HG03064 (cell line): Measurements from ENCODE around the gene DLG2.

Experiments used
- ATAC-seq: cut with Tn5 transposase; IDR thresholded peaks from one replicate; pipeline ENCODE4 v1.9.1; 2021; ENCODE audit warnings: low read depth; ENCODE audit not compliant: unreplicated experiment

DLG2 gene

DNA sequence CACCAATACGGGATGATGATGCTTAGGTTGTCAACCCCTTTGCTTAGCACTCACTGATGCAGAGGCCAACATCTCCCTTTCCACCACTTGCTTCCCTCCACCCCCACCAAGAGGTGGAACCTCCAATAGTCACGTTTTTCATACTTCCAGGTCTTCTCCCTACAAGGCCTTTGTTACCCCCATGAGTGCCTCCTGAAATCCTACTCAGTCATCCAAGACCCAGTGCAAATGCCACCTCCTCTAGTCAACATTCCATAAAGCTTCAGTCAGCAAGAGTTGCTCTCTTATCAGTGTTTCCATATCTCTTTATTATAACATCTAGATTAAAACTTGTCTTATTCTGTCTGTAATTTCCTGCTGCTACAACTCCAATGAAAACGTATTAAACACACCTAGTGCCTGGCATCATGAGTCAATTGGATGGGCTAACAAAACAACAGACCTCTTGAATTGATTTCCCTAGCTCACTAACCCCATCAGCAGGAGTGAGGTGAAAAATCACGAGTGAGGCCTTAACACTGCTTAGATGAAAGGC is 1970.3 kb downstream of the DLG2 start:
- no peak for ATAC-seq

DNA sequence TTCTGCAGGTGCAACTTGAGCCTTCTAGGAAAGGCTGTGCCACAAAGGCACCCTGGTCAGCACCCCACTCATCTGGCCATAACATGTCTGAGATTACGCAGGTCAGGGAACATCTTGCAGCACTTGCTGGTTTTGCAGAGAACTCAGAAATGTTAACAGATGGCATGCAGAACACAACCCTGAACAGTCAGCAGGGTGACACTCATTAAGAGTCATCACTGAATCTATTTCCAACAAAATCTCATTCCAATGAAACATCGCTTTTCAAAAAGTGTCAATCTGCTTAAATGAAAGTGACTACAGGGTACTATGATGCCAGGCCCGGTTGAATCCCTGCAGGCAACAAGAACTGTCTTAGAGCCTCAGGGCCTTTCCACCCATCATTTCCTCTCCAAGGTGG is 1971.2 kb downstream of the DLG2 start:
- no peak for ATAC-seq

DNA sequence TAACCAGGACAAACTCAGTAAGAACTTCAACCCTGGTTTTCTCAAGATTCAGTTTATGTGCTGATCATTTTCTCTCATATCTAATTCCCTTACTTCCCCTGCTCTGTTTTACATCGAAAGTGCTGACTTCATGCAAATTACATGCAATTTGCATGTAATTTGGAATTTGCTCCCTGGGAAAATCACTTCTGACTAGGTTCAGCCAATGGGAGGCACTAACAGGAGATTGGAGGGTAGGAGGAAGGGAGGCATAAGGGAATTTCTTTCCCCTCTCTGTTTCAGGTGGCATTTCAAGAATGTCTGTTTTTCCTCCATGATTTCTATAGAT is 1977.7 kb downstream of the DLG2 start:
- no peak for ATAC-seq

DNA sequence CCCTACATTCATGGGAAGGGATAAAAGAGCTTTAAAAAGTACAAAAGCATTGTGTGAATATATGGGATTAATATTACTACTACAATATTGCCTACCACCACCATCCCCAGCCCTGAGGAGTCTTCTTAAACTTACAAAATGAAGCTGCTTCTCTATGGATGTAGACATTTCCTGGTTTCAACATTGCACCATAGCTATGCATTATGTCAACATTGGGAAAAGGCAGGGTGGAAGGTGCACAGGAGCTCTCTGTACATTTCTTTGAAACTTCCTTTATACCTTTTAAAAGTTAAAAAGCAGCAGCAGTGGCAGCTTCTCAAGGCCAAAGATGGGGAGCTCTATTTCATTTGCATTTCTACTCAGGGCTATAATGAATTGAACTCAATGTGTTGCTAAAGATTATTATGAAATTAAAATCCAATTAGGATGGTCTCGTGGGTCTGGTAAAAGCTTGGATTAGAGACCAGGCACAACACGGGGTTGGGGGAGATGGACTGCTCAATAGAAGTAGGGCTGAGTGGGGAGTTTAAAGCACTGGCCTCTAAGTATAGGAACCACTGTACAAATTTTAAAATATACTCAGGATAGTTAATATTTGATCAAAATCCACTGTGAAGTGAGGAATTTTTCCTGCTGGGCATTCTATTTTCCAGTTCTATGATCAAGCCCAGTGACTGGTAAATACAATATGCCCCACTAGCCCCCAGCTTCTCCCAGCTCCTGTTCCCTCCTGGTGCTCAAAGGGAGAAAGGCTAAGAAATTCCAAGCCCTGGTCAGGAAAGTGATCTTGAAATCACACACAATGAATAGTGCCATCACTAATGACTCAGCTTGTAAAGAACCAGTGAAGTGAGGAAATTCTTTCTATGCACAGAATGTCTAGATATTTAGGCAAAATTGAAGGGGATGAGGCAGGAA is 1978.3 kb downstream of the DLG2 start:
- no peak for ATAC-seq

DNA sequence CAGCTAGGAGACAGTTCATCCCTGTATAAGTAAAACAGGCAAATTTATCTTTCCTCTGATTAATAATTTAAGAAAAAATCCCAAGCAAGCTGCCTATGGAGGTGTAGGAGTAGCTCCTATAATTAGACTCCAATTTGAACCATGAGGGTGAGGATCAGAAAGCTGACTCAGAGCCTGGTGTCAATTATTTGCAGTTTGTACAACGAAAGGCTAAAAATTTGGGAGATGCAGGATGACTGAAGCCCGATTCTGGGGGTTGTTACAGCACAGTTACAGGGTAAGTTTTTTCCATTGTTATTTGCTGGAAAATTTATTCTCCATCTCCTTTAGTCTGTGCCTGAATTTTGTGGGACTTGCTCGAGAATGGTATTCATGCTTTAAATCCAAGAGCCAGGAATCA is 1981.6 kb downstream of the DLG2 start:
- ATAC-seq, result no peak

DNA sequence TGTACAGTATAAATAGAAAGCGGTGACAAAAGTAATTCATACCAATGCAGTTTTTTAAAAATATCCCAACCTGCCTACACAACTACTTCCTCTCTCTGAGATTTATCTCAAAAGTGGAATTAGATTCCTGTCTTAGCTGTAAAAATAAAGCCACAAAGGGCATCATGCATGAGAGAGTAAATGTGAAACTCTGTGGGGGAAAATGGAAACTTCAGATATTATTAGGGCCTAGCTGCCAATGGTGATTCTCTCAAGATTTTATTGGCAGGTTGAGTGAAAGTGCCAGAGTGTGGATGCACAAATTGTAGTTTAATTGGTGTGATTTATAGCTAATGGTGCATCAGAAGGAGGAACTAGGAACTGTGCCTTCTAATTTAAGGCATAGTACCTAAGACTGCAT is 1984.0 kb downstream of the DLG2 start:
- no peak for ATAC-seq

DNA sequence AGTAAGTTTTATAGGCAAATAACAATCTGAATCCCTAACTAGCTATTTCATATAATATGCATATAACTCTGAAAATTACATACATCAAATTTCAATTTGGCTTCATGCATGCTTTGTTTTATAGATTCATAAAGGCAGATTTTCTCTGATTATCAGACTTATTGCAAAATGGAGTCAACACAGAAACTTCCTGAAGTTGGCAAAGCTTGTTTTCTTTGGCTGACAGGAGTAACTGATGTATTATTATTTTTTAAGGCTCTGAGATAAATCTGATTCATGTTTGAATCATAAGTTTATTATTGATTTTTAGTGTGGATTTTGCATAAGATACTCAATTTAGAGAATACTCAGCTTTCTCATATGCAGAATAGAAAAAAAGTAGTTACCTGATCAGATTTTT is 1984.6 kb downstream of the DLG2 start:
- no peak for ATAC-seq

DNA sequence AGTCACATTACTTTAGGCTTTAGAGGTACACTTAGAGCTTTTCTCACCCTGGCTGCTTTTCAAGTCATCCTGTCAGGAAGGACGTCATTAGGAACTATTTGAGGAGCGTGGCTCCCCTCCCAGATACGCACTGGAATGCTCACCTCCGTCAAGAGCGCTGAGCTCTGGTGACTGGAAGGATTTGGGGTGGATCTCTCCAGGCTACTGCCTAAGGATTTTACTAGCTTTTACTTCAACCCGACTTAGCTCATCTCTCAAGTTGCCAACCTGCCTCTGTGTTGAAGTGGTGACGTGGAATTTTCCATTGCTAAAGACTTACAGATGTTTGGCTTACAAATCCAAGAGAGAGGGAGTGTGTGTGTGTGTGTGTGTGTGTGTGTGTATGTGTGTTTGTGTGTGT is 1985.6 kb downstream of the DLG2 start:
- ATAC-seq, result no peak

DNA sequence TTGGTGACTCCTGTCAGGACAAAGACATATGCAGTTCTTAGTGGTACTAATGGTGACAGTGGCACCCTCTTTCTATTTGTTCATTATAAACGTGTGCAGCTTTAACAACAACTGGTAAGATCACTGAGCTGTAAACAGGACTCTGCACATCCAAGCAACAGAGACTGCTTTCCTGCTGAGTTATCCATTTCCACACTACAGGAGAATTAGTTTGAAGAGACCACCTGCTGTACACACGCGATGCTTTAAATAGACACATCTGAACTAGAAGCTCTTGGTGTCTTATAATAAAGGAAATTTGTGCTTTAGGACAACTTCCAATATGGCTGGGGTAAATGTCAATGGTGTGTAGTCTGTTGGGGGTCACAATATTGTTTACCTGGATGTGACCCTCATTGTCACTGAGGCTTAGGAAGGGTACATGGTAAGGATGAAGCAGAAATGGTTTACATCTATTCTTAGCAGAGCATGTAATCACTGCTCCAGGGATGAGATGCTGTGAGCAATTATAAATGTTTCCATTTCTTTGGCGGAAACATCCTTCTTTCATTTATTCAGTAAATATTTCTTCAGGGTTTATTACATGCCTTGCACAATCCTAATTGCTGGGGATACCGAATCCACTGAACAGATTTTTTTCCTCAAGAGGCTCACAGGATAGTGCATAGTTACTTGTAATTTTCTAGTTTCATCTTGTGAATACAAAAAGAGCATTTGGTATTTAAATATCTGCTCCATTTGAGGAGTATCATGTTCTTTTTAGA is 1987.0 kb downstream of the DLG2 start:
- no peak for ATAC-seq

DNA sequence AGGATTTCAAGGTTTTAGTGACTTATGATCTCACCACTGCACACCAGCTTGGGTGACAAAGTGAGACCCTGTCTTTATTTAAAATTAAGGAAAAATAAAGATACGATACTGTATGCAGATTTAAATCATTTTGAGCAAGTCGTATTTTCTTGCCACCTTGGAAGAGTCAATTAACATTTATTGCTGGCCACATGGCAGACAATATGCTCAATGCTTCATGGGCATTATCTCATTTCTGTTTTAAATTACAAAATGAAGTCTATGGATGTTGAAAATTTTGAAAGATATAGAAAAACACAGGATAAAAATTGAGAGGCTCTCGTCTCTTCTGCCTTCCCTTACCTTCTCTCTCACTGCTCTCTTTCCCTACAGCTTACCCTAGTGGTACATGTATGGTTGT is 1992.0 kb downstream of the DLG2 start:
- no peak for ATAC-seq

DNA sequence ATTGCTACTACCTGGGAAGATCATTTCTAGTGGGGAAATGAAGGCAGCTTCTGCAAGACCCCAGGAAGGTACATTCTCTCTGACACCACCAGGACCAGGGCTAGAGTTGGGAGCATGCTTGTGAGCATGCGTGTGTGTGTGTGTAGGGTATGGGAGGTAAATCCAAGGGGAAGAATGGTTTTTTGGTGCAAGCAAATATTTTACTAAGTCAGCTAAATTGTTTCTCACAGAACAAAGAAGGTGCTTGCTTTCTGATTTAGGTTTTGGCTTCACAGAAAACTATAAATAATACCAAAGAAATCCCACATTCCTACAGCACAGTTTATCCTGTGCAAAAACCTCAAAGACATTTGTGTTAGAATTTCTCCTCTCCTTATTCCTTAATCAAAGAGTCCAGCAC is 1996.9 kb downstream of the DLG2 start:
- no peak for ATAC-seq

DNA sequence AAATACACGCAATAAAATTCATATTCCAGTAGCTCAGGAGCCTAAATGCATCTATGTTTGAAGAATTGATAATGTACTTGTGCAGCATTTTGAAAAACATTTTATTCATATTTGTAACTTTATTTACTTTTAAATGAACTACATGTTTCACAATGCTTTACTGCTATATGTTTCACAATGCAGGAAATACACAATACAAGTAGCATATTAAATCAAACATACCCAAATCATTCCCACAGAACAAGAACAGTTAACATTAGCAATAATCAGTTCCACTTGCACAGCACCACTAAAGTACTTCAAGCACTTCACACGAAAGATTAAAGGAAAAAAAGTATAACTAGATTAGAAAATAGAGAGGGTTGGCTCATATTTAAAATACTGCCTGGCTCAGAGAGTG is 1997.4 kb downstream of the DLG2 start:
- no peak for ATAC-seq

DNA sequence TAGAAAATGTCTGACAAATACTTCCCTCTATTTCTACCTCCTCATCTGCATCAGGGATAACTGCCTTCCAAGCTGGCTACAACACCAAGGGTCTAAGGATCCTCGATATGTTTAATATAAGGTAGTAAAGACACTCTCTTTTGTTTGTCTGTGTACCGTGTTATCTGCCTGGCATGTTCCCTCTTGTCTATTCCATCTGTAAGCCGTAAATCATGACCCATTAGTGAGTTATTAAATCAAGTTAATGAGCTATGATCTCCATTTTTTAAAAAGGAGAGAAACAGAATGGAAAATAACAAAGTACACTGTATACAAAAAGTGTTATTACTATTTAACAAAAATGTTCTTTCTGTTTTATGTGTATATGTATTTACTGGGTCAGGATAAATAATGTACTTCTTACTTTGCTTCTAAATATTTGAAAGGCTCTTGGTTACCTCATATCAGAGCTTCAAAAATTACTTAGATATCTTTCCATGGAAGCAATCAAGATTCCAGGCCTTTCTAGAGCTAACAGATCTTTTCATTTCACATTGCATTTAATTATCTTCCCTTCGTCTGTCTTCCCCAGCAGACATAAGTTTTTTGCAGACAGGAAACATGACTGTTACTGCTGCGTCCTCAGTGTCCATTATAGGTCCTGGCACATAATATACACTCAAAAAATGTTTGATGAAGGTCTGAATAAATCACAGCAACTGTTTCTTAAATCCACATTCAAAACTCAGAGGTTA is 1998.4 kb downstream of the DLG2 start:
- no peak for ATAC-seq

DNA sequence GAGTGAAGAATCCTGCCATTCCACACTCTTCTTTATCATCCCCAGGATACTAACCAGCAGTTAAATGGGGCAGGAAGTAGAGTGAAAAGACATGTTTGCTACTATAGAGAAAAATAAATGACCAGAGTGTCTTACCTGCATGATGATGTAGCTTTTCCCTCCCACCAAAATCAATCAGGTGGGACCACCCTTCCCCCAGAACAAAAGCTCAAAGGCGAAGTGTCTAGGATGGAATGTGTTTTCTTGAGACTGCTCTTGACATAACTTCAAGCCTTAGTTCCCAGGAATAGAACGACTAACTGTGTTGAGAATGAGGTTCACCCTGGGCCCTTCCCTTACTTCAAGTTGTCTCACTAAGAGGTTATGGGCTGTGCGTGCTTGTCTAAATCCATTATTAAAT is 2001.8 kb downstream of the DLG2 start:
- ATAC-seq, result no peak

DNA sequence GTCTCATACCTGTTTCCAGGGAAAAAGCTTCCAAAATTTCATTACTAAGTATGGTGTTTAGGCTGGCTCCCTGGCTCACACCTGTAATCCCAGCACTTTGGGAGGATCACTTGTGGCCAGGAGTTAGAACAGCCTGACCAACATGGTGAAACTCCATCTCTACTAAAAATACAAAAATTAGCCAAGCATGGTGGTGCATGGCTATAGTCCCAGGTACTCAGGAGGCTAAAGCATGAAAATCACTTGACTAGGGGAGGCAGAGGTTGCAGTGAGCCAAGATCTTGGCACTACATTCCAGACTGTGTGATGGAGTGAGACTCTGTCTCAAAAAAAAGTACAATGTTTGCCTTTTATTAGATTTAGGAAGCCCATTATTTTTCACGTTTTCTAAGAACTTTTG is 2009.5 kb downstream of the DLG2 start:
- ATAC-seq, result no peak

DNA sequence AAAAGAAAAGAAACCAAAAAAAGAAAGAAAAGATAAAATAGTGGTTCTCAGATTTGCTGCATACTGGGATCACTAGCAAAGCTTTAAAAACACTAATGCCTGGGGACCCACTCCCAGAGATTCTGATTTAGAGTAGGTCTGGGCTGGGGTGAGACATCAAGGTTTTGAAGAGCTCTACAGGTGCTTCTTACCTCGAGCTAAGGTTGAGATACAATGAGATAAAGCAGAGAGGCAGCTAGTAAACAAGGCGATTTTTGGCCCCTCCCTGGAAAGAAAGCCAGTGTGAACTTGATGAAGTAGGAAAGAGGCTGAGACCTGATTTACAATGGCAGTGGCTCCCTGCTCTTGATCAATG is 2013.4 kb downstream of the DLG2 start:
- ATAC-seq, result peak; percentile 30

DNA sequence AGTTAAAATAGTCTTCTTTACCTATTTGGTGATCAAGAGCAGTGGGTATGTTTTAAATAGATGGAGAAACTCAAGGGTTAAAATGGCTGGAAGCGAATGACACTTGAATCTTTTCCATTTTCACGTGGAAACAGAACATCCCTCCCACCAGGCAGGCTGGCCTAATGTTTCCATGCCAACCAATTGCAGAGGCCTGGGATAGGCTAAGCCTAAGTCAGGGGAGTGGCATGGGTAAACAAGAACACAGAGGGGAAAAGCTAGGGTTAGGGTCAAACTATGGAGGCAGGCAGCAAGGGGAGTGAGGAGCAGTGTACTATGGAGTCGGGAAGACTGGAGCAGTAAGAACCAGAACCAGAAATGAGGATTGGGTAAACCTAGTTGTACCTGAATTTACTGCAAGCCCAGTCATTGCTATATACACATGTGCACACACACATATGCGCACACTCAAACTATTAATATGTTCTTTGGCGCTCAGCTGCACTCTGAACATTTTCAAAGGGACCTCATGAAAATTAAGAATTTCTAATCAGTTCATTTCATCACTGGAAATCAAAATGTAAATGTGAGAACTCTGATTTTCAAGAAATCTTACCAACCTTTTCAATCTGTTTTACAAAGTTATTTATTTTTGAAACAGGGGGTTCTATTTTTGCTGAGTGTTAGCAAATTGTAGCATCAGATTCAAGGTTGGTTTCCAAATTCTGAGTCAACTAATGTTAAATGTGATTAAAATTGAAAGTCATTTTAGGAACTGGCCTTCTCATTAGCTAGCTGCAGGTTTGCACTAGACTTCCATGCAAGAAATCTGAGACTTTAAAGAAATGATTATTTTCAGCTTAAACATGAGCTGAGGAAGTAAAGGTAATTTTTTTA is 2014.0 kb downstream of the DLG2 start:
- peak; percentile 89 for ATAC-seq

DNA sequence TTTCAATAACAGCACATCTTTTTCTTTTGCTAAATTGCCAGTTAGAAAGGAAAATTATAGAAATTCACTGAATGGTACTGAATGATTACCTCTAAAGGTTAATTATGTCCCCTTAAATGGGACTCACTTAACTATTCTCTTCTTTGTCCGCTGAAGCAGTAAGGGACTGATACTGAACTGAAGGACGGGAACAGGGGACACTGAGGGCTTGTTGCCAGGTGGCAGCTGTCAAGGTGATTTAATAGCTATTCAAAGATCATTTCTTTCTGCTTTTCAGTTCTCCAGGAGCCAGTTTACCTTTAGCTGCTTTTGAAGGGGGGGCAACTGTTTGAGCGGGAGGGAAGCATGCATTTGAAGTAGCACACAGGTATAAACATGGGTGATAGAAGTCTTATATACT is 2015.5 kb downstream of the DLG2 start:
- ATAC-seq, result no peak

DNA sequence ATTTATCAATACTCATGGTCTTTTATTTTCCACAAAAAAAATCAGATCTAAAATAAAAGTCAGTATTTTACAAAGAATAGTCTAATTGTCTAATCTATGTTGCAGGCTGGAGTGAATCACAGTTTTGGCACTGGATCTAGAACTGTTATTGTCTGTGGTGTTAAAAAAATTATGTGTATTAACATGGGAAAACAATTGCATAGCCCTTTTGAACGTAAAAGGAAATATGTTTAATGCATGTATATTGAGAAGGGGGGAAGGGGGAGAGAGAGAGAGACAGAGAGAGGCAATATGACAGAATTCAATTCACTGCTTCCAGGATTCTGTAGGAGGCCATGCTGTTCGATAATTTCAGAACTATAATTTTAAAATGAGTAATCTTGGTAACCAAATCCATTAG is 2016.1 kb downstream of the DLG2 start:
- ATAC-seq, result no peak

DNA sequence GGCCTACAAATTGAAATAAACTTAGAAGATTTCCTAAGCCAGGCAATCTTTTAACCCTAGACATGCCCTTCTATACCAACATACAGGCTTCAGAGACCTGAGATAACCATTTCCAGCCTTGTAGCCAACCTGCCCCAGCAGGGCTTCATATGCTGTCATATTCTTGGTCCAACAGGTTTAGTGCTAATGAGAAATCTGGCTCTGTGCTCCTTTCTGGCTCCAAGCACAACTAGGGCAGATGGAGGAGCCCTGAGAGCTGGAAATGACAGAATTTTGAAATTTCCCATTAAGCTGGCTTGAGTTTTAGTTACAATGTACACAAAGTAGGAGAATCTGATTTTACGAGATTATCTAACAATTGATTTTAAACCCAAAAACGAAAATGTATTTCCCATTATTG is 2018.0 kb downstream of the DLG2 start:
- ATAC-seq, result no peak
